HG03175 (cell line): ENCODE results near the gene ARG1.

Experiments used
- ATAC-seq: cut with Tn5 transposase; IDR thresholded peaks from one replicate; pipeline ENCODE4 v1.9.1; 2021; ENCODE audit warnings: mild to moderate bottlenecking, moderate library complexity; ENCODE audit not compliant: unreplicated experiment

The ARG1 gene

GRCh38 chr6:131581523-131581922, 8.5 kb downstream of the ARG1 start:
- no peak for ATAC-seq

DNA sequence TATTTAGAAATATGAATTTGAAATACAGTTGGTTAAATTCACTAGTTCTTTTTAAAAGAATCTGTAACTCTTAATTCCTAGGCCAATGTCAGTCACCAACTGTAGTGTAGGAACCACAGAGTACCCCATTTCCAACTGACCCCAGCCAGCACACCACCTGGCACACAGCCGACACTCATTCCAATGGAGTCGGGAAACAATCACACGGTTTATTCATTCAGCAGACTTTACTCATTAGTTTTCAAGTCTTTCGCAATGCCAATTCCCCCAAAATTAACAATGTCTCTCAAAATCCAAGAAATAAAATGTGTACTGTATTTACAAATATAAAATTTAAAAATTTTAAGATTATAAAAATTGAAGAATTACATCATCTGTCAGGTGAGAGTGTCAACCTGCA, 13.5 kb downstream of the ARG1 start:
- no peak for ATAC-seq

- ATAC-seq: no peak
Measured at GRCh38 chr6:131587909-131588308, 14.9 kb downstream of the ARG1 start.

DNA sequence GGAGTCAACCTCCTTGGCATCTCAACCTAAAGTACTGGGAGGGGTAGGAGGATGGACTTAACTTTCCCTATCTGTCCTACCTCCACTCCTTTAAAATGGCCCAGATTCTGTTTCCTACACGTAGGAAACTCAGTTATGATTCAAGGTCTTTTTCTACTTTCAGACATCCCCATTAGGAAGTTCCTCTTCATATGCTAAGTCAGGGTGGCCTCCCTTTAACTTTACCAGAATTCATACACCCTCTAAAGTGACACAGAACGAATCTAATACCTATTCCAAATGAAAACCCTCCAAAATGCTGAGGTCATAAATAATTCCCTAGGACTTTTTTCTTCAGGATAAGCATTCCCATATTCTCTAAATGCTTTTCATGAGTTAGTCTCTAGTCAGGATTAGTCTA, 15.6 kb downstream of the ARG1 start:
- no peak for ATAC-seq

GRCh38 chr6:131592935-131593334, 19.9 kb downstream of the ARG1 start:
- ATAC-seq: no peak

DNA sequence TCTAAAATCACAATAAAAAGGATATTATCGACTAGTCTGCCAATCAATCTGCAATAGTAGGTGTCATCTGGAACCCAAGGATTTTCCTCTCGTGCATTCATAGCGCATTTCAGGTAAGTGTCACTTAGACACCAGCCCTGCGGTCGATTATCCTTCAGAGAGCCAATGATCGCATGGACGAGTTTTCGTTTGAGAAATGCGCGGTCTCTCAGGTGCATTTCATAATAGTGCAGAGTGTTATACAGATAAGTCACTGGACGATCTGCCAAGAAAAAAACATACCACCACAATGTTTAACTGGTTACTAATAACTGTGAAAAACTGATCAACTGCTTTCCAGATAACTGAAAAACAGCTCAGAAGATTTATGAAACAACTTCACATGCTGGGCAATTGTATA, 21.0 kb downstream of the ARG1 start:
- no peak for ATAC-seq

DNA sequence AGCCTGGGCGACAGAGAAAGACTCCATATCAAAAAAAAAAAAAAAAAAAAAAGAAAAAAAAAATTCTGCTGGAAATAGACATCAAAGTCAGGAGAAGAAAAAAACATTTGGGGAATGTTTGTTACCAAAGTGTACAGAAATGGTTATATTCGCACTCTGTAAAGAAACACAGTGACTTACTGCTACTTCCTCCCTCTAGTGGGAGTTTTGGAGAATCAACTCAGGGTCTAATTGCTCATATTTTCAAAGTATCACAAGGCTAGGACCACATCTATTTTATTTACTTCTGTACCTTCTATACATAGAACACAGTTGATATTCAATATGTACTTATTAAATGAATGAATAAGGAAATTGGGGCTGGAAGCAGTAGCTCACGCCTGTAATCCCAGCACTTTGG, 24.4 kb downstream of the ARG1 start:
- ATAC-seq: no peak

- ATAC-seq: no peak
Measured at GRCh38 chr6:131600716-131601115, 27.7 kb downstream of the ARG1 start.

GRCh38 chr6:131602781-131603312, 29.8 kb downstream of the ARG1 start:
- ATAC-seq: no peak

GRCh38 chr6:131613296-131613925, 40.4 kb downstream of the ARG1 start:
- no peak for ATAC-seq

GRCh38 chr6:131615275-131615674, 42.2 kb downstream of the ARG1 start:
- ATAC-seq: no peak

DNA sequence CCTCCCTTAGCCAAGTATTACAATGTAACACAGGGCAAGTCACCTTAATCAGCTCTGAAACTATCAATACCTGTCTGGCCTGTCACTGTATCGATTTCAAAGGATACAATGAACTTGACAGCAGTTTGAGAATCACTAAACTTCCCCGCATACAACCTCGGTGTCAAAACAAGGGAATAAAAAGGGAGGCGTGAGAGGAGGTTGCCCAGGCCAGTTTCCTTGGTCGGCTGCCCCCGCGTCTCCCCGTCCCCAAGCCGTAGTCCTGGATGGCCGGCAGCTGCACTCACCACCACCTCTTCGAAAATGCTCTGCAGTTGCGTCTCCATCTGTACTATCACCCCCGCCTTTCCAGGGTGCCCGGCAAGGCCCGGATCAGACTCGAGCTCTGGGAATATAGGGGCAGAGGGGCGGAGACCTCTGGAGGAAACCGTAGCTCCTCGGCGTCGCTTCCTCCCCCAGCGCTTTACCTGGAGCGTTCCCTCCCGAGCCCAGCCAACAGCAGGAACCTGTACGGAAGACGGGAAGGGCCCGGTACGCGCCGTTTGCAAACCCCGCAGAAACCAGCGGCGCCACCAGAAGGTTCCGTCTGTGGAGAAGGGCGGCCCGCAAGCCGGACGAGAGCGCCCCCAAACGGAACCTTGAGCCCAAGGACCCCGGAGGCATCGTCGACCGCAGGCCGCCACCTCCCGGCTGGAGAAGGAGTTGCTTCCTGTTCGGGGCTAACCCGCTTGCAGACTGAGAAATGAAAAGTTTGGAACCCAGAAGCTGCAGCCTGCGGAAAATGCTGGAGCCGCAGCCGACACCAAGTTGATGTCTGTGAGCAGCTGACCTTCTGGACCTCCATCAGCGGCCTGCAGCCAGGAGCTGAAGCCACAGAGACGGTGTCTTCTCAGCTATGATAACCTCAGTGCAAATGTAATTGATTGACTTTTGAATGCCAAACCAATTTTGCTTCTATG, 55.0 kb downstream of the ARG1 start, which contains the start of gene MED23:
Gene MED23 (minus strand): TSS at position 519 of the 959 bp plus-strand sequence. CDS start 193 bp downstream, at position 326.
- peak; percentile 96 for ATAC-seq

- ATAC-seq: no peak
Measured at GRCh38 chr6:131628726-131629125, 55.7 kb downstream of the ARG1 start.

GRCh38 chr6:131629651-131630050, 56.6 kb downstream of the ARG1 start:
- no peak for ATAC-seq

- no peak for ATAC-seq
Measured at GRCh38 chr6:131631625-131632289, 58.7 kb downstream of the ARG1 start.
